ENCODE measurements around the gene PDE6C.

The PDE6C gene

DNA sequence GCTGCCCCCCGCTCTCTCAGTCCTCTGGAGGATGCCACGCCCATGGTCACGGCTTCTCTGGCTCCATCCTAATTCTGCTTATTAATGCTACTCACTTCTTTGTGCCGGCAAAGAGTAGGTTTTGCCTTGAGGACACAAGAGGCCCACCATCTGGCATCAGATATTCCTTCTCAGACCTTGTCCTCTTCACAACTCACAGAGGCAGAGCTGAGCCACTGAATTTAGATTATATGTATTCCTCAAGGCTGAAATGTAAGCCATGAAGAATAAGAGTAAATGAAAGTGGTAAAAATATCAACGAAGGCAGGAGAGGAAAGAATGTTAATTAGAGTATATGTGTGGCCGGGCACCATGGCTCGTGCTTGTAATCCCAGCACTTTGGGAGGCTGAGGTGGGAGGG lies 17.8 kb upstream of the PDE6C start:
- no peak for DNase-seq
- ATAC-seq: no peak

DNA sequence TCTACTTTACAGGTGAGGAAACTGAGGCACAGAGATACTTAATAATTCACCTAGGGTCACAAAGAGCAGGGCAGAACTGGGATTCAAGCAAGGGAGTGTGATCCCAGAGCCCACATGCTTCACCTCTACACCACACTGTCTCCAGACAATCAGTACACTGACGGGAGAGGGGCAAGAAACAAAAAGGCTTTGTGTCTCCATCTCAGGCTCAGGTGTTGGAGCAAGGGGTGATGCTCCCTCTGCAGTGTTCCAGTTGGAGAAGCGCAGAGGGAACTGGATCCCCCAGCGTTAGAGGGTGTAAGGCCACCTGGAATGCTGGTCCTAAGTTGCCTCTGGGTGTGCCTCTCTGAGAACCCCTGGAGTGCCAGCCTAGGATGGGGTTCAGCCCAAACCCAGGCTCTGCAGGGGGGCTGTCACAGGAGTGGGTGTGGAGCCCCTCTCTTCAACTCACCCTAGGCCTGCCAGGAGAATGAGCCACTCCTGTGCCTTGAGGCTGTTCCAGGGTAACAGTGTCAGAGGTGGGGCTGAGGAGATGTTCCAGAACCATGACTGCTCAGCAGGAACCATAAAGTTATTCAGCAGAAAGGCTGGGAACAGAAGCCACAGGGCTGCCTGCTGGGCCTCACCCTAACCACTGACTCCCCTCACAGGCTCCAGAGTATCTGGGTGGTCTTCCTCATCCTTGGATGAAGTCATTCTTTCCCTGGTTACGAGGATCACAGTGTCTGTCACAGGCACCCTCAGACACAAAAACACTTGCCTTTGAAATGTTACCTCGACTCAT lies 16.8 kb upstream of the PDE6C start:
- ATAC-seq (no peak), DNase-seq (no peak)

DNA sequence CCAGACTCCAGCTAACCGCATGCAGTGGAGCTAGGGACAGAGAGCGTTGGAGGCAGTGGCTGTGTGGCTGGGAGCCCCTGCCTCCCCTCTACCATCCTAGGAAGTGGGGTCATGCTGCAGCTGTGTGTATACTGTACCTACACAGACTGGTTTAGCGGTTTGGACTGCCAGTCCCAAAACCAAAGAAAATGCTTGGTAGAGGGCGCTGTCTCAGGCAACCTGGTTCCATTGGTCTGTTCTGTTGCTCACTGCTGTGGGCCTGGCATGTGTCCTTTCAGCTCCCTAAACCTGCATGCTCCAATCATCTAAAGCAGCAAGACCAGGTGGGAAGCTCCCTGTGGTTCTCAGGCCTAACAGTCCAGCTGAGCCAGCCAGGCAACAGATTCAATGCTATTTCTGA lies 15.8 kb upstream of the PDE6C start:
- ATAC-seq: no peak
- no peak for DNase-seq

DNA sequence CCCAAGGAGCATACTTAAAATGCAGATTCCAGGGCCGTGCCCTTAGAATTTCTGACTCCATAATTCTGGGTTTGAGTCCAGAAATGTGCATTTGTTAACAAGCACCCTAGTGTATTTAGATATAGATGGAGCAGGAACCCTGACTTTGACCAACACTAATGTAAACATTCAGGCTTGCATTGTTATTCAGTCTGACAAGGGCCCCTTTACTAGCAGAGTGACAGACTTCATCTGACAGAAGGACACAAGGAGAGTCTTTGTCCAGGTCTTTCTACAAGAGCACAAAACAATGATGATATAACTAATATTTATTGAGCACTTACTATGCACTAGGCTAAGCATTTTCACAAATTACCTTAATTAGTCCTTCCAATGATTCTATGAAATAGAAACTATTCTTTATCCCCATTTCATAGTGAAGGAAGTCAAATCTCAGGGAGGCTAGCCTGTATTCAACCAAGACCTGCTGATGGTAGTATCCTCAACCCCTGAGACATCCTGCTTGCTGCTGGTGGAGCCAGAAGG lies 15.2 kb upstream of the PDE6C start:
- ATAC-seq (no peak), DNase-seq (no peak)

DNA sequence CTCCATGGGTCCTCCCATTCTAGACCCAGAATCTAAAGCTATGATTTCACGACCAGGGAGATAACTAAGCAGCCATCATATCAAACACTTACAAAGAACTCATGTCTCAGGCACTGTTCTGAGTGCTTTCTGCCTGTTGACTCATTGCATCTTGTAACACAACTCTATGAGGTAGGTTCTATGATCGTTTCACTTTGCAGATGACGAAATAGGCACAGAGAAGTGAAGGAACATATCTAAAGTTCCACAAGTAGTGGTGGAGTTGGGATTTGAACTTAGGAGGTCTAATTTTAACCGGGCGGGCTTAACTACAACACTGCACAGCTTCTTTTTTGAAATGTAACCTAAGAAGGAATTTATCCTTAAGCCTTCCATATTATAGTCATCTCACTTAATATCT lies 14.2 kb upstream of the PDE6C start:
- DNase-seq (no peak), ATAC-seq (no peak)

DNA sequence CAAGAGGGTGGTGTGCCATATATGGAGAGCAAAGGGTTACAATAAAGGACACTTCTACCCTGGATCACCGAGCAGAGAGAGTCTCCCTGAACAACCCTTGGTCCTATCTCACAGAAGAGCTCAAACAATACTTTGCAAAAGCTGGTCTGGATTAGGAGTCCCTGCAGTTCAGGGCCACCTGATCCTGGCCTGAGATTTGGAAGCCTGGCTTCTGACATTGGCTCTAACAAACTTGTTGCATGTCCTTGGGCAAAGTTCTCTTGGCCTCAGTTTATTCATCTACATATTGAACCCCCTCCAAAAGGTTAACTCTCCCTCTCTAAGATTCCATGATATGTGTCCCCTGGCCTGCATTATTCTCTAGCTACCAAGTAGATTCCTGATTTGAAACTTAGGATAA lies 13.0 kb upstream of the PDE6C start:
- ATAC-seq: no peak
- DNase-seq: no peak

DNA sequence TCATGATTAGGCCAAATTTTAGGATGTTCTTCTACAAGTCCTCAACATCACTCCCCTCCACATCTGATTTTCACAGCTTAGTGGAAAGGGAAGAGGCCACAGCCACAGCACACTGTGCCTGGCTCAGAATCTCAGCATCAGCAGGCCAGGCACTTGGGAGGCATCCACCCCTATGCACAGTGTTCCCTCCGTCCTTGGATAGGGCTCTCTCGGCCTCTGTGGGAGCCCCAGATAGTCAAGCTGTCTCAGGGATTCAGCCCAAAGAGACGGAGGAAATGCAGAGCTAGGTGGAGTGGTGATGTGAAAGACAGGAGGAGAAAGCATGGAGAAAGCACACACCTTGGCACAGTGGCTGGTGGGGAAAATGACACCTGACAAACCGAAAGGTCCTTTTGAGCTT lies 12.6 kb upstream of the PDE6C start:
- DNase-seq (no peak), ATAC-seq (no peak)

DNA sequence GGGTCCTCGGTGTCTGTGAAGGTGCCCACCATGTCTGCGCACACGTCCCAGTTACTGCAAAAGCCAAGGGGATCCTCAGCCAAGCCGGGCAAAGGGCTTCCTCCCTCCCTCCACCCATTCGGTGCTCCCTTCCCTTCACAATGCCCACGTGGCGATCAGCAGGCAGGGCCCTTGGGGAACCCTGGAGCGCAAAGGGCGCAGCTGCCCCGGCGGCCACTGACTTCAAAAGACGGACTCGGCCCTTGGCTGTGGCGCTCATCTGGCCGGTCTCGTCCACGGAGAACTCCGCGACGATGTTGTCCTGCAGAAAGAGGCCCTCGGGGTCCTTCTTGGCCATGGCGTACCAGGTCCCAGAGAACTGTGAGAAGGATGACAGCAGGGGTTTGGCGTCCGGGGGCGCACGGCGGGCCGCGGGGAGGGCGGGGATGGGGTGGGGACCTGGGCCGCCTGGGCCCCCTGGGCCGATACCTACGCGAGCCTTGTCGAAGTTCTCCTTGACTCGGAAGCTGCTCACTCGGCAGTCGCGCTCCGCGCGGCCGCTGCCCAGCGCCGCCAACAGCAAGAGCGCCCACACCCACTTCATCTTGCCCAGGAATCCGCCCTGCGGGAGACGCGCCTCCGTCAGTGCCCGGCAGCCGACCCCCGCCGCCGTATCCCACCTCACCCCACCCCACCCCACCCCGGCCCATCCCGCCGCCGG lies 11.7 kb upstream of the PDE6C start:
- no peak for ATAC-seq
- DNase-seq: no peak

DNA sequence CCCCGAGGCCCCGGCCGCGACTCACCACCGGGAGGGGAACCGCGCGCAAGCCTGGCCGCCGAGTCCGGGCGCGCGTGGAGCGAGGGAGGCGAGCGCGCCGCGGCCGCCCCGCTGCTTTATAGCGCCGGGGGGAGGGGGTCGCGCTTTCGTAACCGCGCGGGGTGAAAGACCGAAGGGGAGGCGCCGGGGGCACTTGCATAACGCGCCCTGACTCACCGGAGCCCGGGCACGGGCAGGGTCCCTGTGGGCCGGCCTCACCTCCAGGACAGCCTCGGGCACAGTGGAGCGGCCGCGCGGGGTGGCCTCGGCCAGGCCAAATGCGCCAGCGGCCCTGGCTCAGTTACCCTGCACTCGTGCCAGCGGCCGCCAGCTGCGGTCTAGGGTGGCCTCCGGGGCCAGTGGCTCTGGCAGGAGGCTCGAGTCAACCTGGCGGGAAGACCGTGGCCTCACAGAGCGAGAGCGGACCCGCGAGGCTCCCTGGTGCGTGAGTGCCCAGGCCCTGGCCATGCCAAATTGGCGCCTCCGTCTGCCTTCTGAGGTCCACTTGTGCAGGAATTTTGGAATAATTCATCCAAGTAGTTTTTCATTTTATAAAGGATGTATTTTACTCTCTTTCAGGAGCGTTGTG lies 11.1 kb upstream of the PDE6C start, which contains the start of gene RBP4:
TSS of gene RBP4 (minus strand) at position 90 of the 628 bp plus-strand sequence. CDS start 207 bp downstream, outside the sequence.
- DNase-seq (no peak), ATAC-seq (no peak)

DNA sequence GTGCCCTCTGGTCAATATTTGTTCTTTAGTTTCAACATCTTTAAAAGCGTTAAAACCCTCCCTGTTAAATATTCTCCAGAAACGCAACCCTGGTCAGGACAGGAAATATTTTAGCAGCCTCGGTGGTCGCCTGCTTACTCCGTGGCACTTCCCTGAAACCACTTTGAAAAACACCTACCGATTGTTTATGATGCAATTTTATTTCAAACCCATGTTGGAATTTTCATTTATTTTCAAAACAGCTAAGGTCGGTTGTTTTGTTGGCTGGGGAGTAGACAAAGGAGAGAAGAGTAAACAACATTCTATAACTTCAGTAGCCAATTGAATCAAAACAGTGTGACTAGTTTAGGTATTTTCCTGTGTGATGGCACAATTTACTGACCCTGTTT lies 10.6 kb upstream of the PDE6C start:
- DNase-seq: no peak
- no peak for ATAC-seq

DNA sequence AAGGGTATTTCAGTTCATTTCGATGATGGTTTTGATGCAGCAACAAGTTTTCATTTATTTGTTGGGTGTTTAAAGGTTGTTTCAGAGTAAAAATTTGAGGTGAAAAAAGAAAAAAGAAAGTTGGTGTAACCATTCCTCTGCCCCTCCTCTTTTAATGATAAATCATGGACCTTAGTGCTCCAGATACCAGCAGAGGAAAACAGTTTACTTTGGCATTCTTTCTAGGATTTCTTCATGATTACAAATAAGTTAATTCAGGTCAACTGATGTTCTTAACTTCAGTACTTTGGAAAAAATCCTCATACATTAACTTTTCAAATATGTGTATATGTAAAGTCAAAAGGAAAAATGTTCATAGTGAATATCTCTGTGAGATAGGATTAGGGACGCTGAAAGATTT lies 9.3 kb upstream of the PDE6C start:
- DNase-seq (no peak), ATAC-seq (no peak)

DNA sequence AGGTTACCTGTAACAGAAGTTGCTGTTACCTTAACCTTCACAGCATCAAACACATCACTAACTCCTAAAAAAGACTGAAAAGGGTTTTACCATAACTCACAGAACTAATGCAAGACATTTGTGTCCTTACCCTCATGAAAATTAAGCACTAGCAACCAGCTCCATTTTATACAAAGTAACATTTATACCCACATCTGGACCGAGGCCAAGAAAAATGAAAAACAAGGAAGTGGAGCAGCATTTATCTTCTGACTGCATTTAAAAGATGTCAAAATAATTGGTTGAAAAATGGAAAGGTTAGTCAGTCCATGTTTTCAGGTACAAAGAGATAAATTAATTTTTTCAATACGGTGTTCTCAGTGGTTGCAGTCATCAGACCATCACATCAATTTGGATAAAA lies 8.2 kb upstream of the PDE6C start:
- DNase-seq (no peak), ATAC-seq (no peak)

DNA sequence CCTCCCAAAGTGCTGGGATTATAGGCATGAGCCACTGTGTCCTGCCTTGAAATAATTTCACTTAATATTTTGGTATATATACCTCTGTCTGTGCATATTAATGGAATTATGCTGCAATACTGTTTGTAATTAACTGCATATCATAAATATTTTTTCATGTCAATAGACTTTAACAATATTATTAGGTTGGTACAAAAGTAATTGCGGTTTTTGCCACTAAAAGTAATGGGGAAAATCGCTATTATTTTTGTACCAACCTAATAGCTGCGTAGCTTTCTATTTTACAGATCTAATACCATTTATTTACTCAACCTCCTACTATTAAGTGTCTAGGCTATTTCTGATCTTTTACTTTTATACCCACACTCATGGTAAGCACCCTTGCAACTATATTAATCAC lies 3.9 kb upstream of the PDE6C start:
- ATAC-seq: no peak

DNA sequence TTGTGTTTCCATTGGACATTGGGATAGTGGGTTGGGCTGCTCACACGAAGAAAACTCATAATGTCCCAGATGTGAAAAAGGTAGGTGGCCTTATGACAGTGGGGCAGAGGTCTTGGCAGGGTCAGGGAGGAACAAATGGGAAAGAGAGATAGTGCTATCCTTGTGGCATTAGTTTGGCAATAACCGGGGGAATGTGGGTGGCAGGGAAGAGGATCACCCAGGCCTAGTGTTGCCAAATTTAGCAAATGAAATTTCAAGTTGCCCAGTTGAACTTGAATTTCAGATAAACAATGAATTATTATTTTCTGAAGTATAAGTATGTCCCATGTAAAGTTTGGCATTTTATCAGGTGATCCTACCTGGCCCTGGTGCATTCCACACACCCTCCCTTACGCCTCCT lies 789 bp downstream of the PDE6C start:
- no peak for ATAC-seq
- no peak for DNase-seq

More for the DNA sequence above, 3.9 kb upstream of the PDE6C start:
- DNase-seq: no peak

DNA sequence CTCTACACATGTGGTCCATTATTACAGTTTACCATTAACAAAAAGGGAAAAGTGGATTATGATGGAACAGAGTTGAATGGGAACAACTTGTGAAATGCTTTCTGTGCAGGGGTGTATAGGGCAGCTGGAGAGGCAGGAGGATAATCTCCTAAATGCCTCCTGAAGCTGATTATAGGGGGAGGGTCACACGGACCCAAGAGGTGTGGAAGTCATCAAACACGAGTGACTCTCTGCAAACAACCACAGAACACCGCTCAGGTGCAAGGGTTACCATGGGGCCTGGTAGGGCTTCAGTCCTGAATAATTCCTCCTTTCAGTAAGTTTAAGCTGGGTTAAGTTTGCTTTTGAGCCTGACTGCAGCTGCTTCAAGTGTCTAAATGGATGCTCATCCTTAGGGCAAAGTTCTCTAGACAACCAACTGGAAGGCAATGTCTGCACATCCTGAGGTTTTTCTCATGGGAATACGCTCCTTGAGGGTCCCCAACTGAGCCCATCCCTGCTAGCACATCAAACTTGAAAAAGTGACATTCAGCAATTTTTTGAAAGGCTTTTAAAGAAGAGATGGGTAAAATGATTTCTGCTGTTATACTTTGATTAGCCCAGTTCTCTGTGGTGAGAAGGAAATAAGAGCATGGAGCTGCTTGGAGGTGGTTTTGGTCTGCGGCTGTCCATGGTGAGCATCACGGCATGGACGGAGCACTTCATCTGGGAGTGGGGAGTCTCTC lies 1.9 kb downstream of the PDE6C start:
- ATAC-seq (peak; percentile 9), DNase-seq (no peak)

DNA sequence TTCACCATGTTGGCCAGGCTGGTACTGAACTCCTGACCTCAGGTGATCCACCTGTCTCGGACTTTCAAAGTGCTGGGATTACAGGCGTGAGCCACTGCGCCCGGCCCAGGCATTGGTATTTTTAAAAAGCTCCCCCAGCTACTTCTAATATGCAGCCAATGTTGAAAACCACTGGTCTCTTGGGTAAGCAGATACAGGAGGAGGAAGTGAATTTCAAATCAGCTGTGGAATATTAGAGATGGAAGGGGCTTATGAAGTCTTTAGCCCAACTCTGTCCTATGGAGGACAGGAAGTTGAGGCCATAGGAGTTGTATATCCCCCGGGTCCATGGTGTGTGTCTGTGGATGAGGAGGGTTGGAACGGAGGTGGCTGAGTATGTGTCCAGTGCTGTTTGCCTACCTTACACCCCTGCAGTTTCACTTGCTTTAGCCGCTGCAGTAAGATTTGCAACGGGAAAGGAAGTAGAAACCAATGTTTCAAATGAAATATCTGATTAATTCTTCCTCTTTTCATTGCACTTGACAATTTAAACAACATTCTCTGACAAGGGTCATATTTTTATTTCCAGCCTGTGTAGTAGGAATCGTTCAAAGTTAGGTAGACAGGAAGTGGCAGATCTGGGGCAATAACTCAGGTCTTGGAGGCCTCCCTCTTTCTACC lies 3.4 kb downstream of the PDE6C start:
- ATAC-seq: no peak

DNA sequence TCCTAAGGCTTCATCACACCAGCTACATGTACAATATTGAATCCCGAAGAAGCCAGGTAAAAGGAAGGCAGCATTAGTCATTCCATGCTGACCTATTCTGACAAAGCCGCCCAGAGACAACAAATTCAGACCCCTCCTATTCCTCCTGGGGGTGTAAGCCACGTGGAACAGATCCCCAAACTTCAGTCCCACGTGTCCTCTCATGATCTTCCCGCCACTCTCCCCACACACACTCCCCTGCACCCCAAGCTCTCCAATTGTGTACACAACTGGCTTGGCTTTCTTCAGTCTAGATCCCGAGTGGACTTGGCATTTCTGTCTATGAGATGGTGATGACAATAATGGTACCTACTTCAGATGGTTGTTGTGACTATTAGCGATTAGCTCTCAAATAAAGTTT lies 8.6 kb downstream of the PDE6C start:
- DNase-seq (no peak), ATAC-seq (no peak)

More for the DNA sequence above, 3.4 kb downstream of the PDE6C start:
- no peak for DNase-seq

DNA sequence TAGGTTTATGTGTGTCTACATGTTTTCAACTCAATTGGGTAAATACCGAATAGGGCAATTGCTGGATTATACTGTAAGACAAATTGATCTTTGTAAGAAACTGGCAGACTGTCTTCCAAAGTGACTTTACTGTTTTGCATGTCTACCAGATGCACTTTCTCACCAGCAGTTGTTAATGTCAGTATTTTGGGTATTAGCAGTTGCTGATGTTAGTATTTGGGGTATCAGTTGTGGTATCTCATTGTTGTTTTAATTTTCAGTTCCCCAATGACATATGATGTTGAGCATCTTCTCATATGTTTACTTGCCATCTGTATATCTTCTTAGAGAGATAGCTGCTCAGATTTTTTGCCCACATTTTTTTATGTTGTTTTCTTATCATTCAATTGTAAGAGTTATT lies 10.6 kb downstream of the PDE6C start:
- no peak for ATAC-seq
- DNase-seq: no peak

DNA sequence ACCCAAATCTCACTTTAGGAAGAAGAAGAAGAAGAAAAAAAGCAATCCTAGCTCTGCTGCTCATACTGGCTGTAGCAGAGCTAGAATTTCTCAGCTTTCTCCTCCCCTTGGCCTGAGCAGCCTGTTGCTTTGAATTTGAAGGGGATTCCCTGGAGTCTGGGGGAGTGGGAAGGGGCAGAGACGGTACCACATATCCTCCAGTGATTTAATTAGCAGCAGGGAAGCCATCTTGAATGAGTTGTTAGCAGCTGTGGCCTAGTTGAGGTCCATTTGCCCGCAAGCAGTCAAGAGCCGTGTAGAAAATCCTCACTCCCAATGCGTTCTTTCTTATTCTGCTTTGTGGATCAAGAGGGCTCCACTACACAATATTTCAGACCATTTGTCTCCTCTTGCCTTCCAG lies 16.5 kb downstream of the PDE6C start:
- ATAC-seq (no peak), DNase-seq (no peak)

DNA sequence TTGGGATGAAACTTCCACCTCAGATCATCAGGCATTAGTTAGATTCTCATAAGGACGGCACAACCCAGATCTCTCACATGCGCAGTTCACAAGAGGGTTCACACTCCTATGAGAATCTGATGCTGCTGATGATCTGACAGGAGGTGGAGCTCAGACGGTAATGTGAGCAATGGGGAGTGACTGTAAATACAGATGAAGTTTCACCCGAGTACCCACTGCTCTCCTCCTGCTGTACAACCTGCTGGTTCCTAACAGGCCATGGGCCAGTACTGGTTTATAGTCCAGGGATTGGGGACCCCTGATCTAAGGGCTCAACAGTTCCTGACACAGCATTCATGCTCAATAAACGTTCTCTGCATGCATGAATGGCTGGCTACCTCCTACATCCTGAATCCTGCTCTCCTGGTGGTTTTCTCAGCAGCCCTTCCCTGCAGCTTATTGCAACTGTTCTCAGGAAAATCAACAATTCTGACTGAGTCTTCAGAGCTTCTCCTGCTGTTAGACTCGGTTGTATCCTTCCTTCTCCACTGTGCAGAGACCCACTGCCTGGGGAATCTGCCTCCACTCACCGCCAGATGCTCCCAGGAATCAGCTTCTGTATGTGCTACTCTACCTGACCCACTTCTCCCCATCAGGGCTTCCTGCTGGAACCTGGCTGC lies 17.4 kb downstream of the PDE6C start:
- ATAC-seq: no peak
- no peak for DNase-seq
